GM18505 (cell line): ENCODE results near the gene IWS1.
"Not testable (repeated sequence)": the region's sequence is repeated elsewhere in the genome, so short reads cannot be mapped to it uniquely, and the experiment has no call there.

Experiments
- ATAC-seq: cut with Tn5 transposase; IDR thresholded peaks from one replicate; pipeline ENCODE4 v1.9.1; 2021; ENCODE audit not compliant: unreplicated experiment
- POLR2A ChIP-seq: IDR thresholded peaks from 4 replicates; pipeline ENCODE4 v1.6.1; 2011; ENCODE audit warnings: borderline replicate concordance; ENCODE audit not compliant: insufficient read depth, insufficient read length; ENCODE audit errors: extremely low read depth

IWS1 gene

GRCh38 chr2:127551221-127551930 lies 25.1 kb upstream of the IWS1 start:
- no peak for TF ChIP-seq POLR2A
- no peak for ATAC-seq

GRCh38 chr2:127546797-127547196 lies 20.5 kb upstream of the IWS1 start:
- no peak for ATAC-seq
- TF ChIP-seq POLR2A: no peak

GRCh38 chr2:127545796-127546195 lies 19.5 kb upstream of the IWS1 start:
- no peak for TF ChIP-seq POLR2A
- ATAC-seq: no peak

GRCh38 chr2:127545189-127545588 lies 18.9 kb upstream of the IWS1 start:
- TF ChIP-seq POLR2A: no peak
- ATAC-seq: no peak

- not testable (repeated sequence) for ATAC-seq
Observed at GRCh38 chr2:127543013-127543501, 16.8 kb upstream of the IWS1 start.

- ATAC-seq: no peak
- TF ChIP-seq POLR2A: no peak
Observed at GRCh38 chr2:127542231-127542630, 15.9 kb upstream of the IWS1 start.

GRCh38 chr2:127541809-127542208 lies 15.5 kb upstream of the IWS1 start:
- ATAC-seq: no peak
- no peak for TF ChIP-seq POLR2A

GRCh38 chr2:127537644-127538043 lies 11.4 kb upstream of the IWS1 start:
- no peak for ATAC-seq
- no peak for TF ChIP-seq POLR2A

GRCh38 chr2:127536707-127537541 lies 10.6 kb upstream of the IWS1 start:
- ATAC-seq: no peak
- no peak for TF ChIP-seq POLR2A

GRCh38 chr2:127535918-127536317 lies 9.6 kb upstream of the IWS1 start:
- no peak for TF ChIP-seq POLR2A
- no peak for ATAC-seq

GRCh38 chr2:127535422-127535901 lies 9.2 kb upstream of the IWS1 start, which contains the start of gene MYO7B:
Gene MYO7B, plus strand, starts transcription at chr2:127535683. Its CDS starts 24,040 bp downstream, at chr2:127559723.
- no peak for TF ChIP-seq POLR2A
- ATAC-seq: no peak

GRCh38 chr2:127532296-127532695 lies 6.0 kb upstream of the IWS1 start:
- ATAC-seq: no peak
- no peak for TF ChIP-seq POLR2A

- no peak for ATAC-seq
Observed at GRCh38 chr2:127531221-127531648, 4.9 kb upstream of the IWS1 start.

More at GRCh38 chr2:127531221-127531648, 4.9 kb upstream of the IWS1 start:
- TF ChIP-seq POLR2A: no peak
